BE2C (cell line): ENCODE measurements around the gene SMIM21.

ENCODE experiments used
- DNase-seq: peaks from one replicate; pipeline ENCODE4 v3.0.0-alpha.2; 2020
- H3K27me3 ChIP-seq: fragments of 250-450 bp; sonication (Bioruptor Pico); 2 replicates; pipeline ENCODE4 v1.5.1; 2020; ENCODE audit warnings: mild to moderate bottlenecking
- H3K36me3 ChIP-seq: fragments of 250-450 bp; sonication (Bioruptor Pico); 2 replicates; pipeline ENCODE4 v1.5.1; 2020; ENCODE audit warnings: mild to moderate bottlenecking
- H3K4me1 ChIP-seq: fragments of 250-450 bp; sonication (Bioruptor Pico); 2 replicates; pipeline ENCODE4 v1.5.1; 2020
- H3K4me3 ChIP-seq: 2 replicates; pipeline ENCODE4 v1.5.1; 2011; ENCODE audit warnings: low read depth, low read length
- H3K9me3 ChIP-seq: fragments of 250-450 bp; sonication (Bioruptor Pico); 2 replicates; pipeline ENCODE4 v1.5.1; 2020
- CTCF ChIP-seq: IDR thresholded peaks from 2 replicates; pipeline ENCODE4 v1.5.1; 2012; ENCODE audit warnings: mild to moderate bottlenecking, low read depth, low read length

SMIM21 gene

GRCh38 chr18:75393721-75394120 is 33.8 kb downstream of the SMIM21 start:
- no peak for TF ChIP-seq CTCF
- H3K27me3 ChIP-seq: no peaks in the 10 kb centered on the region
- no peaks in the 10 kb centered on the region for H3K9me3 ChIP-seq

GRCh38 chr18:75392226-75392578 is 35.3 kb downstream of the SMIM21 start:
- no peak for TF ChIP-seq CTCF
- Histone ChIP-seq H3K36me3 (no peaks in the 10 kb centered on the region), H3K4me1 (no peaks in the 10 kb centered on the region), H3K4me3 (no peak overlapping the region), H3K9me3 (no peaks in the 10 kb centered on the region), H3K27me3 (no peaks in the 10 kb centered on the region)
- no peak for DNase-seq

More at GRCh38 chr18:75393721-75394120, 33.8 kb downstream of the SMIM21 start:
- H3K4me3 ChIP-seq: no peak overlapping the region
- DNase-seq: no peak
- no peaks in the 10 kb centered on the region for H3K36me3 ChIP-seq
- no peaks in the 10 kb centered on the region for H3K4me1 ChIP-seq

- Histone ChIP-seq H3K4me3 (no peak overlapping the region), H3K4me1 (no peaks in the 10 kb centered on the region), H3K36me3 (no peaks in the 10 kb centered on the region), H3K27me3 (no peaks in the 10 kb centered on the region), H3K9me3 (no peaks in the 10 kb centered on the region)
- no peak for DNase-seq
- TF ChIP-seq CTCF: no peak
Observed at GRCh38 chr18:75391279-75392225, 36.0 kb downstream of the SMIM21 start.

- no peak for DNase-seq
- Histone ChIP-seq H3K4me3 (no peak overlapping the region), H3K27me3 (no peaks in the 10 kb centered on the region), H3K4me1 (no peaks in the 10 kb centered on the region), H3K9me3 (no peaks in the 10 kb centered on the region), H3K36me3 (no peaks in the 10 kb centered on the region)
- no peak for TF ChIP-seq CTCF
Observed at GRCh38 chr18:75390854-75391253, 36.6 kb downstream of the SMIM21 start.

GRCh38 chr18:75384144-75384543 is 43.4 kb downstream of the SMIM21 start:
- Histone ChIP-seq H3K36me3 (no peaks in the 10 kb centered on the region), H3K9me3 (no peaks in the 10 kb centered on the region), H3K27me3 (no peaks in the 10 kb centered on the region), H3K4me3 (no peak overlapping the region), H3K4me1 (no peaks in the 10 kb centered on the region)
- no peak for DNase-seq
- TF ChIP-seq CTCF: no peak
